ENCODE results near the gene JAKMIP2. TPM values are rescaled to one million over a fixed set of nuclear protein-coding genes. Genes with fewer than 3 reads are reported as not detected.

JAKMIP2 gene
- total RNA-seq, 1 experiment from 2014 or later = not detected

GRCh38 chr5:147685993-147686392 is 96.5 kb downstream of the JAKMIP2 start:
- H4K20me1 ChIP-seq (ENCODE audit: insufficient read depth) = no peaks in the 10 kb centered on the region
- TF ChIP-seq MAX (IDR thresholded peaks at IDR 0.05) (no peak), CEBPB (IDR thresholded peaks at IDR 0.05; ENCODE audit: low read depth) (no peak), FOSL1 (IDR thresholded peaks at IDR 0.05; ENCODE audit: low read depth) (no peak), SIN3A (IDR thresholded peaks at IDR 0.05; ENCODE audit: low read depth) (no peak), EZH2phosphoT487 (IDR thresholded peaks at IDR 0.05; ENCODE audit: borderline replicate concordance) (no peak), POLR2AphosphoS5 (IDR thresholded peaks at IDR 0.05; ENCODE audit: low read depth, low read length) (no peak), CBX3 (IDR thresholded peaks at IDR 0.05; ENCODE audit: low read depth) (no peak), YY1 (IDR thresholded peaks at IDR 0.05; ENCODE audit: extremely low read depth, insufficient replicate concordance, low read depth, low read length) (no peak), ZBTB33 (IDR thresholded peaks at IDR 0.05; ENCODE audit: extremely low read depth, insufficient replicate concordance, low read length) (no peak), SP1 (IDR thresholded peaks at IDR 0.05; ENCODE audit: low read depth) (no peak), TCF7L2 (IDR thresholded peaks at IDR 0.05; ENCODE audit: borderline replicate concordance, extremely low read depth, insufficient read depth, insufficient read length) (no peak), RAD21 (IDR thresholded peaks at IDR 0.05; ENCODE audit: low read depth) (no peak), EGR1 (IDR thresholded peaks at IDR 0.05; ENCODE audit: low read depth) (no peak), ZNF274 (IDR thresholded peaks at IDR 0.05; ENCODE audit: low read depth, low read length) (no peak), JUND (IDR thresholded peaks at IDR 0.05) (no peak), POLR2A (IDR thresholded peaks at IDR 0.05; ENCODE audit: borderline replicate concordance, extremely low read depth, insufficient read depth, insufficient read length) (no peak), SRF (IDR thresholded peaks at IDR 0.05; ENCODE audit: low read depth) (no peak), CTCF (IDR thresholded peaks at IDR 0.05 in 2 of 3, conservative IDR thresholded peaks at IDR 0.05 in 1 of 3; ENCODE audit: borderline replicate concordance in 1 of 3, insufficient read depth in 1 of 3, low read depth in 2 of 3, low read length in 2 of 3) (no peak), ZFX (IDR thresholded peaks at IDR 0.05) (no peak)
- POLR2A ChIA-PET = no interaction called here
- H3K79me2 ChIP-seq (ENCODE audit: insufficient read depth, low read length) = no peaks in the 10 kb centered on the region
- DNase-seq (ENCODE audit: low read depth, low spot score) = no peak
- no peak overlapping the region for H3K4me3 ChIP-seq (replicated peaks in 1 of 2; ENCODE audit: low read depth in 1 of 2, low read length in 2 of 2)
- H3K27ac ChIP-seq (ENCODE audit: low read depth, low read length) = no peak overlapping the region
- no TSS peak for BruUV-seq (replicated peaks)
- H3K4me1 ChIP-seq (ENCODE audit: control insufficient read depth in 1 of 2, insufficient read depth in 2 of 2, low read length in 2 of 2) = no peaks in the 10 kb centered on the region
- no peak overlapping the region for H2AFZ ChIP-seq (ENCODE audit: low read depth, low read length, poor library complexity, severe bottlenecking)
- intact Hi-C loops (cut with micrococcal nuclease) = no loop called here
- RAD21 ChIA-PET (ENCODE audit: low non-redundant PET in 1 of 2, low total read pairs in 2 of 2, uncharacterized antibody in 2 of 2, unreplicated experiment in 2 of 2) = no interaction called here
- no peak overlapping the region for H3K9ac ChIP-seq (ENCODE audit: low read length)
- H3K4me2 ChIP-seq (ENCODE audit: low read length) = no peak overlapping the region
- CTCF ChIA-PET = no interaction called here
- ATAC-seq = no peak
- H3K36me3 ChIP-seq (ENCODE audit: control insufficient read depth in 1 of 2, insufficient read depth in 2 of 2, low read length in 2 of 2) = no peaks in the 10 kb centered on the region
- no peaks in the 10 kb centered on the region for H3K9me2 ChIP-seq (ENCODE audit: insufficient read depth)
- H3K9me3 ChIP-seq (ENCODE audit: control insufficient read depth in 1 of 2, insufficient read depth in 1 of 2, low read depth in 1 of 2, low read length in 2 of 2) = no peaks in the 10 kb centered on the region
- peaks cover 11% of the 10 kb centered on the region; the same call in 1 of the 2 replicates for H3K27me3 ChIP-seq (ENCODE audit: insufficient read depth, low read length)

All from HCT116 (cell line).